Mammary epithelial cell (primary cell): ENCODE results near the gene ZNF398.
A peak's percentile ranks its signal among the peaks of the same experiment; 100 is the strongest.

Experiments used
- CTCF ChIP-seq, 2 donors: IDR thresholded peaks in 1 of 2; conservative IDR thresholded peaks in 1 of 2; 2 replicates each; pipeline ENCODE4 v1.5.1; 2011 to 2012; ENCODE audit warnings: inconsistent platforms in 2 of 2, low read length in 2 of 2, mild to moderate bottlenecking in 2 of 2, control low read depth in 1 of 2, low read depth in 1 of 2; ENCODE audit not compliant: insufficient read depth in 1 of 2; ENCODE audit errors: extremely low read depth in 1 of 2
- EZH2 ChIP-seq: IDR thresholded peaks from 2 replicates; pipeline ENCODE4 v1.6.1; 2012; ENCODE audit warnings: low read length, inconsistent platforms, borderline replicate concordance

GRCh38 chr7:149147752-149148653 lies 750 bp downstream of the ZNF398 start:
- TF ChIP-seq CTCF (conservative IDR thresholded peaks at IDR 0.05 in 1 of 2, IDR thresholded peaks at IDR 0.05 in 1 of 2; ENCODE audit: extremely low read depth in 1 of 2, insufficient read depth in 1 of 2, low read depth in 1 of 2, low read length in 2 of 2) (peak in 1 of 2 donors; percentile 2), EZH2 (no peak)
